Adrenal gland (tissue), 12 donors: ENCODE data around the gene OXSR1. TPM values are rescaled to one million over a fixed set of nuclear protein-coding genes. Genes with fewer than 3 reads are reported as not detected.

ENCODE experiments used
- DNase-seq, 7 donors: peaks; one replicate each; pipeline ENCODE4 v3.0.0-alpha.2; 2019 to 2020
- H3K27ac ChIP-seq, 5 donors: fragments of 200-600 bp; sonication (generic) in 4 of 5; 1 replicate in 3 of 5; 2 replicates in 2 of 5; pipeline versions ENCODE4 v1.5.1 to v1.8.0; 2016 to 2020; ENCODE audit warnings: mild to moderate bottlenecking in 1 of 5
- H3K27me3 ChIP-seq: fragments of 200-600 bp; 2 replicates; pipeline ENCODE4 v1.8.0; 2021
- H3K36me3 ChIP-seq, 2 donors: fragments of 200-600 bp; replicated peaks in 1 of 2; 1 replicate in 1 of 2; 2 replicates in 1 of 2; pipeline versions ENCODE4 v1.5.1 to v1.8.0; 2018 to 2022
- H3K4me1 ChIP-seq, 2 donors: fragments of 200-600 bp; replicated peaks in 1 of 2; 1 replicate in 1 of 2; 2 replicates in 1 of 2; pipeline versions ENCODE4 v1.5.1 to v1.8.0; 2018 to 2021
- H3K4me3 ChIP-seq, 4 donors: fragments of 200-600 bp; sonication (generic) in 3 of 4; one replicate each; pipeline ENCODE4 v1.5.1; 2016 to 2018
- H3K9me3 ChIP-seq, 3 donors: fragments of 200-600 bp; sonication (generic) in 1 of 3; replicated peaks in 1 of 3; 1 replicate in 2 of 3; 2 replicates in 1 of 3; pipeline versions ENCODE4 v1.5.1 to v1.8.0; 2016 to 2021
- POLR2A ChIP-seq, 2 donors: fragments of 450-650 bp; IDR thresholded peaks; one replicate each; pipeline ENCODE4 v1.6.1; 2017; ENCODE audit warnings: antibody characterized with exemption in 2 of 2, mild to moderate bottlenecking in 2 of 2, moderate library complexity in 1 of 2
- WGBS, 4 donors: extraction: QIAGEN DNeasy Blood & Tissue Kit in 2 of 4; methylation state at CpG; one replicate each; pipeline versions ENCODE4 v1.1.5 to v1.1.7; 2013 to 2017; 5-methylcytosine and 5-hydroxymethylcytosine counted together
- intact Hi-C, 2 donors: fragments of 100-400 bp; cut with DNase I; formaldehyde crosslinking; loops; one replicate each; pipeline versions ENCODE4 v1.14.1 to v1.15.0; 2022 to 2023
- polyA plus RNA-seq, 3 donors: library from polyadenylated mRNA; stranded (reverse); fragments of 200-250 nt in 2 of 3; fragments of 350-450 nt in 1 of 3; fragmentation: Illumina TruSeq in 1 of 3; extraction: RNeasy Lipid Tissue Mini Kit (QIAGEN cat#74804) in 1 of 3; gene quantifications; one replicate each; pipeline ENCODE4 v1.2.3, GENCODE V29; 2013 to 2014
- small RNA-seq, 2 donors: library from RNA; depleted of rRNA; stranded (forward); fragments of <200 nt; gene quantifications; one replicate each; pipeline ENCODE3, GENCODE V24; 2016
- total RNA-seq, 9 donors: library from RNA; depleted of rRNA in 4 of 9; stranded (reverse); fragments of >200 nt in 4 of 9; fragments of 120-200 nt in 1 of 9; fragmentation: NEBNext Ultra II Directional in 1 of 9; extraction: Animal tissue kit (Norgen Biotek cat#: 25700) in 1 of 9; gene quantifications; one replicate each; pipeline versions ENCODE4 v1.1.0 to v1.2.4, GENCODE V29; 2013 to 2023
- TF ChIP-seq, protein P1 (sequence below), 6 experiments: fragments of 450-650 bp in 4 of 6; fragments of 200-600 bp in 2 of 6; sonication (generic) in 1 of 6; IDR thresholded peaks; 1 replicate in 5 of 6; 2 replicates in 1 of 6; pipeline versions ENCODE4 v1.5.1 to v1.8.0; 2016 to 2021; ENCODE audit warnings: antibody characterized with exemption in 6 of 6, mild to moderate bottlenecking in 2 of 6, moderate library complexity in 1 of 6
- donor health status: healthy with polysubstance abuse.
- donor health status: Bipolar disorder and iron deficiency.
- donor health status: DM: yes; HTN: yes; CAD: no.
- donor health status: DM: no; HTN: no; CAD: no.
- donor health status: DM: no; HTN: no; CAD: no.
- donor health status: DM: yes; HTN: yes; CAD: no.

Gene OXSR1
- total and polyA plus RNA-seq, 12 donors, result 14.8 to 47.5 (median 29.3) TPM

DNA sequence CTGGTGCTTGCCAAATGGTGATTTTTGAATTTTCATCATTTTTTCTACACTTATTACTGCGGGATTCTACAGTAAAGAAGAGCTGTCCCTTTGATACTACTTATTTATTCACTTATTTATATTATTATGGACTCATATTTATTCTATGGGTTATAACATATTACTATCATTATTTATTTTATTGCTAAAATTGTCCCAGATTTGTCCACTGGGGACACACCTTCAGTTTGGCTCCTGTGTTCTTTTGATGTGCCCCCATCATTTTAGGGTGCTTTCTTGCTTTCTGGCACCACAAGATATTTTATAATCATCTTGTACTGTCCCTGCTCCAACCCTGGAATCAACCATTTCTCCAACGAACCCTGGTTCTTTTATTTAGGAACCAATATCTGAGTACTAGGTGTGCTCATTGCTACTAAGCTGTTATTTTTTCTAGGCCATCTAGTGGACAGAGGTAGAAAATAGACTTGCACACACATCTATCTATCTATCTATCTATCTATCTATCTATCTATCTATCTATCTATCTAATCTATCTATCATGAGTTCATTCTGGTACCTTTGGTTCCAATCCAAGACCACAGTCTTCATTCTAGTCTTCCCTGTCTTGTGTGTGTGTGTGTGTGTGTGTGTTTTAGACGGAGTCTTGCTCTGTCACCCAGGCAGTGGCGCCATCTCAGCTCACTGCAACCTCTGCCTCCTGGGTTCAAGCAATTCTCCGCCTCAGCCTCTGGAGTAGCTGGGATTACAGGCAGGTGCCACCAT lies 132.8 kb downstream of the OXSR1 start:
- intact Hi-C loops, result no loop called here
- TF ChIP-seq, protein P1, sequence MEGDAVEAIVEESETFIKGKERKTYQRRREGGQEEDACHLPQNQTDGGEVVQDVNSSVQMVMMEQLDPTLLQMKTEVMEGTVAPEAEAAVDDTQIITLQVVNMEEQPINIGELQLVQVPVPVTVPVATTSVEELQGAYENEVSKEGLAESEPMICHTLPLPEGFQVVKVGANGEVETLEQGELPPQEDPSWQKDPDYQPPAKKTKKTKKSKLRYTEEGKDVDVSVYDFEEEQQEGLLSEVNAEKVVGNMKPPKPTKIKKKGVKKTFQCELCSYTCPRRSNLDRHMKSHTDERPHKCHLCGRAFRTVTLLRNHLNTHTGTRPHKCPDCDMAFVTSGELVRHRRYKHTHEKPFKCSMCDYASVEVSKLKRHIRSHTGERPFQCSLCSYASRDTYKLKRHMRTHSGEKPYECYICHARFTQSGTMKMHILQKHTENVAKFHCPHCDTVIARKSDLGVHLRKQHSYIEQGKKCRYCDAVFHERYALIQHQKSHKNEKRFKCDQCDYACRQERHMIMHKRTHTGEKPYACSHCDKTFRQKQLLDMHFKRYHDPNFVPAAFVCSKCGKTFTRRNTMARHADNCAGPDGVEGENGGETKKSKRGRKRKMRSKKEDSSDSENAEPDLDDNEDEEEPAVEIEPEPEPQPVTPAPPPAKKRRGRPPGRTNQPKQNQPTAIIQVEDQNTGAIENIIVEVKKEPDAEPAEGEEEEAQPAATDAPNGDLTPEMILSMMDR (IDR thresholded peaks at IDR 0.05), result peak; percentile 34 to 71 (median 52)
- TF ChIP-seq POLR2A (IDR thresholded peaks at IDR 0.05), result no peak

More for the DNA sequence above, 132.8 kb downstream of the OXSR1 start:
- H3K4me3 ChIP-seq, result no peak overlapping the region
- no peak for DNase-seq
- no peaks in the 10 kb centered on the region for H3K9me3 ChIP-seq
- no peak overlapping the region for H3K27ac ChIP-seq
- H3K4me1 ChIP-seq, result no peaks in the 10 kb centered on the region
- no peaks in the 10 kb centered on the region for H3K36me3 ChIP-seq
- H3K27me3 ChIP-seq, result no peaks in the 10 kb centered on the region
- 72 to 79% (median 76%) methylated on average over 5 of the region's 5 CpGs for WGBS, 4 donors

Small RNA genes within 50 kb of the gene (small RNA-seq; reads per million reads assigned to genes)
- 0 reads per million in 2 donors for gene RF00019
- gene RNU6-235P, result 0 reads per million in 2 donors

Other genes starting within 250 kb of the OXSR1 start
- gene VILL, start 174.8 kb upstream of the OXSR1 start, total RNA-seq, result 1 to 10 TPM; 2.5 to 8.0 (median 7.2) TPM
- gene VILL, start 174.8 kb upstream of the OXSR1 start, polyA plus RNA-seq, result 10 to 100 TPM in 1 of 3 donors, 1 to 10 TPM in 2; 1.7 to 18.0 (median 9.7) TPM
- 10 to 100 TPM in 8 of 9 donors, 1 to 10 TPM in 1; 9.7 to 97.3 (median 24.3) TPM for gene PLCD1, start 135.9 kb upstream of the OXSR1 start, total RNA-seq
- gene PLCD1, start 135.9 kb upstream of the OXSR1 start, polyA plus RNA-seq, result 10 to 100 TPM; 11.3 to 42.7 (median 40.9) TPM
- 1 to 10 TPM in 5 of 9 donors, under 1 TPM in 4; 0.18 to 2.0 (median 1.0) TPM for gene DLEC1, start 126.3 kb upstream of the OXSR1 start, total RNA-seq
- gene DLEC1, start 126.3 kb upstream of the OXSR1 start, polyA plus RNA-seq, result 1 to 10 TPM in 2 of 3 donors, under 1 TPM in 1; 0.20 to 2.0 (median 1.7) TPM
- 100 to 1,000 TPM in 6 of 9 donors, 10 to 100 TPM in 3; 42.3 to 150 (median 101) TPM for gene ACAA1, start 28.4 kb upstream of the OXSR1 start, total RNA-seq
- gene ACAA1, start 28.4 kb upstream of the OXSR1 start, polyA plus RNA-seq, result 100 to 1,000 TPM in 2 of 3 donors, 10 to 100 TPM in 1; 75.8 to 200 (median 165) TPM
- gene MYD88, start 26.9 kb upstream of the OXSR1 start, total RNA-seq, result 10 to 100 TPM in 8 of 9 donors, 1 to 10 TPM in 1; 3.8 to 46.6 (median 40.7) TPM
- gene MYD88, start 26.9 kb upstream of the OXSR1 start, polyA plus RNA-seq, result 10 to 100 TPM; 22.6 to 29.9 (median 22.6) TPM
- under 1 TPM in 4 of 9 donors, not detected in 5; 0.06 to 0.42 (median 0.33) TPM for gene SLC22A13, start 100.3 kb downstream of the OXSR1 start, total RNA-seq
- gene SLC22A13, start 100.3 kb downstream of the OXSR1 start, polyA plus RNA-seq, result under 1 TPM in 2 of 3 donors, not detected in 1; 0.07 to 0.16 TPM
- under 1 TPM in 4 of 9 donors, not detected in 5; 0.11 to 0.31 (median 0.12) TPM for gene SLC22A14, start 116.8 kb downstream of the OXSR1 start, total RNA-seq
- under 1 TPM; 0.07 to 0.32 (median 0.10) TPM for gene SLC22A14, start 116.8 kb downstream of the OXSR1 start, polyA plus RNA-seq
- gene XYLB, start 181.2 kb downstream of the OXSR1 start, total RNA-seq, result 10 to 100 TPM in 3 of 9 donors, 1 to 10 TPM in 6; 2.4 to 14.9 (median 9.2) TPM
- gene XYLB, start 181.2 kb downstream of the OXSR1 start, polyA plus RNA-seq, result 1 to 10 TPM; 1.5 to 3.7 (median 3.4) TPM